GM23248 (cell line): Measurements from ENCODE around the gene RASSF8. TPM values are rescaled to one million over a fixed set of nuclear protein-coding genes. Genes with fewer than 3 reads are reported as not detected.
A peak's percentile ranks its signal among the peaks of the same experiment; 100 is the strongest.

Source experiments
- DNase-seq: peaks from one replicate; pipeline ENCODE4 v3.0.0-alpha.2; 2015
- H2AFZ ChIP-seq: fragments of 200-600 bp; sonication (generic); 2 replicates; pipeline ENCODE4 v1.6.1; 2016; ENCODE audit warnings: antibody characterized with exemption
- H3F3A ChIP-seq: fragments of 200-600 bp; sonication (generic); 2 replicates; pipeline ENCODE4 v1.6.1; 2016; ENCODE audit warnings: mild to moderate bottlenecking, antibody characterized with exemption, mixed run types; ENCODE audit not compliant: insufficient read depth
- H3K27ac ChIP-seq: fragments of 200-600 bp; sonication (generic); 2 replicates; pipeline ENCODE4 v1.5.1; 2016; ENCODE audit warnings: mild to moderate bottlenecking
- H3K27me3 ChIP-seq: fragments of 200-600 bp; sonication (generic); replicated peaks from 2 replicates; pipeline ENCODE4 v1.6.1; 2016; ENCODE audit warnings: mild to moderate bottlenecking; ENCODE audit not compliant: insufficient read depth
- H3K36me3 ChIP-seq: fragments of 200-600 bp; sonication (generic); 2 replicates; pipeline ENCODE4 v1.6.1; 2016; ENCODE audit warnings: low read depth, mild to moderate bottlenecking
- H3K4me1 ChIP-seq: fragments of 200-600 bp; sonication (generic); 2 replicates; pipeline ENCODE4 v1.6.1; 2016; ENCODE audit warnings: mild to moderate bottlenecking; ENCODE audit not compliant: insufficient read depth
- H3K4me2 ChIP-seq: fragments of 200-600 bp; sonication (generic); one replicate; pipeline ENCODE4 v1.6.1; 2016; ENCODE audit warnings: mild to moderate bottlenecking; ENCODE audit not compliant: unreplicated experiment
- H3K4me3 ChIP-seq: fragments of 200-600 bp; sonication (generic); 2 replicates; pipeline ENCODE4 v1.5.1; 2016; ENCODE audit warnings: mild to moderate bottlenecking
- H3K79me2 ChIP-seq: fragments of 200-600 bp; sonication (generic); 2 replicates; pipeline ENCODE4 v1.6.1; 2016; ENCODE audit warnings: mild to moderate bottlenecking; ENCODE audit not compliant: insufficient read depth
- H3K9ac ChIP-seq: fragments of 200-600 bp; sonication (generic); 2 replicates; pipeline ENCODE4 v1.6.1; 2016; ENCODE audit warnings: mild to moderate bottlenecking
- H3K9me2 ChIP-seq: fragments of 200-600 bp; sonication (generic); 2 replicates; pipeline ENCODE4 v1.6.1; 2016; ENCODE audit warnings: mixed run types, mild to moderate bottlenecking, moderate library complexity; ENCODE audit not compliant: insufficient read depth
- H3K9me3 ChIP-seq: fragments of 200-600 bp; sonication (generic); one replicate; pipeline ENCODE4 v1.6.1; 2017; ENCODE audit warnings: low read depth
- H4K20me1 ChIP-seq: fragments of 200-600 bp; sonication (generic); 2 replicates; pipeline ENCODE4 v1.6.0; 2016; ENCODE audit not compliant: insufficient read depth
- EZH2 ChIP-seq: fragments of 200-600 bp; sonication (generic); IDR thresholded peaks from 2 replicates; pipeline ENCODE4 v1.6.1; 2018; ENCODE audit warnings: antibody characterized with exemption, mild to moderate bottlenecking; ENCODE audit not compliant: insufficient read depth, poor library complexity, severe bottlenecking
- EZH2phosphoT487 ChIP-seq: fragments of 200-600 bp; sonication (generic); IDR thresholded peaks from 2 replicates; pipeline ENCODE4 v1.6.1; 2018; ENCODE audit warnings: antibody characterized with exemption, moderate library complexity, mild to moderate bottlenecking, low read depth; ENCODE audit not compliant: insufficient read depth
- WGBS, 2 experiments: methylation state at CpG; one replicate each; pipeline ENCODE4 v1.1.6; 2015 to 2017; ENCODE audit warnings: low lambda C conversion rate in 2 of 2, low coverage in 1 of 2; ENCODE audit errors: missing lambda C conversion rate in 2 of 2; 5-methylcytosine and 5-hydroxymethylcytosine counted together
- in situ Hi-C: fragments of 300-500 bp; cut with MboI; formaldehyde crosslinking; loops from 2 replicates; pipeline ENCODE4 v1.15.0; 2020
- polyA plus RNA-seq: library from polyadenylated mRNA; unstranded; fragments of >200 nt; fragmentation: Nextera tagmentation; extraction: Ambion mirVana; gene quantifications from 2 replicates; pipeline ENCODE4 v1.2.1, GENCODE V29; 2016
- total RNA-seq: library from RNA; depleted of rRNA; stranded (reverse); fragments of >200 nt; shearing (Covaris generic); gene quantifications from 2 replicates; pipeline ENCODE4 v1.2.3, GENCODE V29; 2014

Gene RASSF8
- total and polyA plus RNA-seq, 2 experiments from 2014 or later, result 11.2 to 80.1 TPM

DNA sequence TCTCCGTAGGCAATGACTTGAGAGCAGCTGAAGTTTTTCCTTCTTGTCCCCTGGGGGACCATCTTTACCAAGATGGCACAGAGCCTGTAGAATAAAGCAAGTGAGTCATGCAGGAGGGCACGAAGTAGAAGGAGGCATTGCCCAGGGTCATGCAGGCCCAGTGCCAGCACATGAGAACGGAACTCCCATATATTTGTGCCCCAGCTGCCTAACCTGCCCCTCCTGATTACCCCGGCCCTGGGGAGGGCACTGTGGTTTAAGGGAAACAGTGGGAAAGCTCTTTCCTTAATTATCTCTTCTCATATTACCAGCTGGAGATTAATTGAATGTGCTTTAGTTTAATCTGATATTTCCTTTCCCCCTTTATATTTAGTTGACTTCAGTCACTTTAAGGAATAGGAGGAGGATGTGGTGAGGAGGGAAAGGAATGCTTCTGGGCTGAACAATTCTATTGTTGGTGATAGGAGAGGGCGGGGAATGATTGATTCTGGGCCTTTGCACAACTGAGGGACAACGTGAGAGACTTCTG lies 51.9 kb downstream of the RASSF8 start:
- WGBS, 2 experiments, result 41 to 45% methylated on average over 6 of the region's 6 CpGs
- H3K4me2 ChIP-seq, result peak overlapping the region; percentile 58
- in situ Hi-C loops, result loop anchor here (25.0 kb wide), 1 partner anchor 573 kb away; no protein-coding TSS in a partner anchor

DNA sequence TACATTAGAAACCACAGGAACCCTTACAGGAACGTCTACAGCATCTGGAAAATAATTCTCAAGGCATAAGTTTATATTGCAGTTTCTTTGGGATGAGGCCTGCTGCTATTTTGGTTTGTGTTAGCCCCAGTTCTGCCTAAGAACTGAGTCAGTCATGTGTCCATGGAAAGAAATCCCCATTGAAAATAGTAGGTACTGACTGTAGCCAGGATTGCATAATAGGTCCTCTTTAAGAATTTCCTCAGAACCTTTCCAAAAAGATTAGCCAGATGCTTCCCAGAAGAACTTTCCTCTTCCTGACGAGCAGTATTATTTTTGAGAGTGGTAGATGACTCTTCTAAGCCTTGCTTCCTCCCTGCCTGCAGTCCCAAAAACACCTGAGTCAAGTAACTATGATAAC lies 52.6 kb downstream of the RASSF8 start:
- Histone ChIP-seq H3K4me2 (peak overlapping the region; percentile 58), H3K27ac (peak overlapping the region; percentile 87), H3K27me3 (no peaks in the 10 kb centered on the region), H3K36me3 (no peaks in the 10 kb centered on the region), H3K9me2 (no peaks in the 10 kb centered on the region), H2AFZ (no peak overlapping the region), H3F3A (peaks cover 49% of the 10 kb centered on the region), H3K4me3 (peak overlapping the region; percentile 11), H3K79me2 (peaks cover 97% of the 10 kb centered on the region), H4K20me1 (no peaks in the 10 kb centered on the region), H3K9ac (peak overlapping the region; percentile 64), H3K4me1 (peaks cover 45% of the 10 kb centered on the region), H3K9me3 (no peaks in the 10 kb centered on the region)
- TF ChIP-seq EZH2 (no peak), EZH2phosphoT487 (no peak)
- peak; percentile 89 for DNase-seq
- in situ Hi-C loops, result loop anchor here (25.0 kb wide), 1 partner anchor 574 kb away; no protein-coding TSS in a partner anchor
- WGBS, 2 experiments, result 3% methylated on average over 2 of the region's 2 CpGs

More for the DNA sequence above, 51.9 kb downstream of the RASSF8 start:
- H3K9me2 ChIP-seq, result no peaks in the 10 kb centered on the region
- H3K9ac ChIP-seq, result peak overlapping the region; percentile 64
- peaks cover 97% of the 10 kb centered on the region for H3K79me2 ChIP-seq
- H4K20me1 ChIP-seq, result no peaks in the 10 kb centered on the region
- no peaks in the 10 kb centered on the region for H3K27me3 ChIP-seq
- H3K9me3 ChIP-seq, result no peaks in the 10 kb centered on the region
- peaks cover 49% of the 10 kb centered on the region for H3F3A ChIP-seq
- peak overlapping the region; percentile 87 for H3K27ac ChIP-seq
- H3K36me3 ChIP-seq, result no peaks in the 10 kb centered on the region
- peak overlapping the region; percentile 11; the same call in 1 of the 2 replicates for H3K4me3 ChIP-seq
- TF ChIP-seq EZH2 (no peak), EZH2phosphoT487 (no peak)
- no peak overlapping the region for H2AFZ ChIP-seq
- H3K4me1 ChIP-seq, result peaks cover 45% of the 10 kb centered on the region
- DNase-seq, result peak; percentile 43

DNA sequence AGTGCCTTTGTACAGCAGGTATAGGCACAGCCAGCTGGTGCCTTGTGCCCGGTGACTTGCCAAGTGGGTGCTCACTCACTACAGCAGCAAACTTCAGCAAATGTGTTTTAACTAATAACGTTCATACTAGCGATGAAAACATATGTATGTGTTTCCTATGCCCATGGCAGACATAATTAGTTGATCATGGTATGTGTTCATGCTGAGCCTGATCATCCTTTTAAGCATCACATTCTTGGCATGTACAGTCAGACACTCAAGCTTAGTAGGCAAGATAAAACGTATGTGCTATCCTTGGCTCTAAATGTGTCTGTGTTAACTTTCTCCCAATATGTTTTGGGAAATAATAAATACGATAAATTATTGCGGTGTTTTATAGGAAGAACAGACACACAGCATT lies 55.6 kb downstream of the RASSF8 start:
- in situ Hi-C loops, result loop anchor here (25.0 kb wide), 1 partner anchor 577 kb away; no protein-coding TSS in a partner anchor
- TF ChIP-seq EZH2, result no peak
- no peak for TF ChIP-seq EZH2phosphoT487
- H3K4me3 ChIP-seq, result no peak overlapping the region
- H3K79me2 ChIP-seq, result peaks cover 97% of the 10 kb centered on the region
- H3K27me3 ChIP-seq, result no peaks in the 10 kb centered on the region
- peaks cover 48% of the 10 kb centered on the region for H3F3A ChIP-seq
- no peak overlapping the region for H3K9ac ChIP-seq
- peaks cover 69% of the 10 kb centered on the region for H3K4me1 ChIP-seq
- DNase-seq, result peak; percentile 60
- no peaks in the 10 kb centered on the region for H3K9me3 ChIP-seq
- H4K20me1 ChIP-seq, result no peaks in the 10 kb centered on the region
- no peaks in the 10 kb centered on the region for H3K9me2 ChIP-seq
- H3K4me2 ChIP-seq, result no peak overlapping the region
- H3K36me3 ChIP-seq, result no peaks in the 10 kb centered on the region
- H3K27ac ChIP-seq, result peak overlapping the region; percentile 87
- H2AFZ ChIP-seq, result no peak overlapping the region
- 68 to 74% methylated on average over 6 of the region's 6 CpGs for WGBS, 2 experiments

DNA sequence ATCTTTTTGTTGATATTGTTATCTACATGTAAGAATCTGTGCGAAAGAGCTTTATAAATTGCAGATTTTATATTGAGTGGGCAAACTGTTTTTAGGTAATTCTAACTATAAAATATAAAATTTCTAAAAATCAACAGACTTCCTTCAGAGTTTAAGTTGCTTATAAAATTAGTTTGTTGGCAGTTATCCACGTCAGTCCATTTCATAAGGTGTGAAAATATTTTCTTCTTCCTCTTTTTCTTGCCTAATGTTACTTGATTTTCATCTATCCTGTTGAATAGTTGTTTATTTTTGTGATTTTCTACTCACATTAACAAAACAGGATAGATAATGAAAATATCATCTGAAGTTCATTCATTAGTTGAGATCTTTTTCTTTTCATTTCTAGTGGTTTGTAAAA lies 58.0 kb downstream of the RASSF8 start:
- H3K9ac ChIP-seq, result no peak overlapping the region
- DNase-seq, result no peak
- 96 to 98% methylated on average over 2 of the region's 2 CpGs for WGBS, 2 experiments
- no peaks in the 10 kb centered on the region for H3K9me3 ChIP-seq
- H2AFZ ChIP-seq, result no peak overlapping the region
- H3K4me1 ChIP-seq, result peaks cover 58% of the 10 kb centered on the region
- H3K4me2 ChIP-seq, result no peak overlapping the region
- TF ChIP-seq EZH2 (no peak), EZH2phosphoT487 (no peak)
- in situ Hi-C loops, result loop anchor here (25.0 kb wide), 1 partner anchor 579 kb away; no protein-coding TSS in a partner anchor
- H3K79me2 ChIP-seq, result peaks cover 100% of the 10 kb centered on the region
- H4K20me1 ChIP-seq, result no peaks in the 10 kb centered on the region
- H3K4me3 ChIP-seq, result no peak overlapping the region
- peak overlapping the region; percentile 8; the same call in 1 of the 2 replicates for H3K27ac ChIP-seq
- H3K9me2 ChIP-seq, result no peaks in the 10 kb centered on the region
- peaks cover 34% of the 10 kb centered on the region for H3F3A ChIP-seq
- H3K27me3 ChIP-seq, result no peaks in the 10 kb centered on the region
- H3K36me3 ChIP-seq, result no peaks in the 10 kb centered on the region
